HG02970 (cell line): ENCODE measurements around the gene SYNM.
A peak's percentile ranks its signal among the peaks of the same experiment; 100 is the strongest.

ENCODE experiments used
- ATAC-seq: cut with Tn5 transposase; IDR thresholded peaks from one replicate; pipeline ENCODE4 v1.9.1; 2021; ENCODE audit warnings: mild to moderate bottlenecking, moderate library complexity, moderate number of reproducible peaks; ENCODE audit not compliant: unreplicated experiment, low FRiP score

SYNM gene

GRCh38 chr15:99085413-99086326 lies 19.2 kb upstream of the SYNM start:
- ATAC-seq, result no peak

- ATAC-seq, result no peak
These were observed 18.6 kb upstream of the SYNM start for GRCh38 chr15:99086327-99086667.

GRCh38 chr15:99087405-99087943 lies 17.4 kb upstream of the SYNM start:
- no peak for ATAC-seq

GRCh38 chr15:99090011-99090699 lies 14.7 kb upstream of the SYNM start:
- peak; percentile 97 for ATAC-seq

- ATAC-seq, result no peak
These were observed 13.9 kb upstream of the SYNM start for GRCh38 chr15:99090938-99091337.

GRCh38 chr15:99092554-99093172 lies 12.2 kb upstream of the SYNM start:
- no peak for ATAC-seq

- ATAC-seq, result no peak
These were observed 9.3 kb upstream of the SYNM start for GRCh38 chr15:99095626-99096025.

GRCh38 chr15:99096173-99096893 lies 8.5 kb upstream of the SYNM start:
- ATAC-seq, result no peak

- ATAC-seq, result no peak
These were observed 7.9 kb upstream of the SYNM start for GRCh38 chr15:99096894-99097426.

GRCh38 chr15:99097441-99098410 lies 7.2 kb upstream of the SYNM start:
- ATAC-seq, result no peak

- ATAC-seq, result no peak
These were observed 6.5 kb upstream of the SYNM start for GRCh38 chr15:99098426-99098825.

GRCh38 chr15:99098991-99099390 lies 5.9 kb upstream of the SYNM start:
- no peak for ATAC-seq

- ATAC-seq, result no peak
These were observed 5.2 kb upstream of the SYNM start for GRCh38 chr15:99099661-99100060.

- no peak for ATAC-seq
These were observed 4.4 kb upstream of the SYNM start for GRCh38 chr15:99100245-99101173.

- no peak for ATAC-seq
These were observed 3.4 kb upstream of the SYNM start for GRCh38 chr15:99101501-99101900.

- no peak for ATAC-seq
These were observed 2.3 kb upstream of the SYNM start for GRCh38 chr15:99102332-99103235.

GRCh38 chr15:99103279-99103678 lies 1.6 kb upstream of the SYNM start:
- ATAC-seq, result no peak
